Measurements from ENCODE around the gene KCNIP3. TPM values are rescaled to one million over a fixed set of nuclear protein-coding genes. Genes with fewer than 3 reads are reported as not detected.
"Not testable (repeated sequence)": the region's sequence is repeated elsewhere in the genome, so short reads cannot be mapped to it uniquely, and the experiment has no call there.

The KCNIP3 gene
- total and polyA plus RNA-seq, 2 donors (not counting 1 experiment from before 2014, with no cell fraction given): not detected

- Histone ChIP-seq H3K9me3 (ENCODE audit: control extremely low read depth in 1 of 3, control insufficient read depth in 2 of 3, insufficient read depth in 1 of 3, low read length in 2 of 3) (no peaks in the 10 kb centered on the region), H3K36me3 (replicated peaks in 1 of 2; ENCODE audit: control extremely low read depth in 1 of 2, control insufficient read depth in 1 of 2, extremely low read depth in 1 of 2, insufficient read depth in 2 of 2, low read length in 1 of 2) (no peaks in the 10 kb centered on the region), H3K9ac (ENCODE audit: low read length) (no peak overlapping the region), H3K27me3 (replicated peaks in 1 of 4; ENCODE audit: control extremely low read depth in 1 of 4, control insufficient read depth in 3 of 4, insufficient read depth in 4 of 4, low read length in 3 of 4) (no peaks in the 10 kb centered on the region), H3K79me2 (ENCODE audit: control insufficient read depth, insufficient read depth, low read length) (no peaks in the 10 kb centered on the region), H3K27ac (ENCODE audit: low read length in 2 of 2) (no peak overlapping the region), H3K4me3 (ENCODE audit: control extremely low read depth in 1 of 5, extremely low read depth in 1 of 5, insufficient read depth in 1 of 5, low read depth in 2 of 5, low read length in 4 of 5) (no peak overlapping the region), H2AFZ (ENCODE audit: insufficient read depth, low read depth, low read length, poor library complexity, severe bottlenecking) (no peak overlapping the region), H3K4me1 (ENCODE audit: control insufficient read depth in 2 of 2, insufficient read depth in 2 of 2, low read length in 2 of 2) (no peaks in the 10 kb centered on the region), H4K20me1 (ENCODE audit: control insufficient read depth, insufficient read depth, low read length, poor library complexity, severe bottlenecking) (no peaks in the 10 kb centered on the region), H3K4me2 (replicated peaks; ENCODE audit: low read depth, low read length, poor library complexity, severe bottlenecking) (no peak overlapping the region)
- Mint-ChIP-seq H3K4me3 (no peak overlapping the region), H3K27ac (no peak overlapping the region), H3K27me3 (peaks cover 3% of the 10 kb centered on the region), H3K4me1 (no peaks in the 10 kb centered on the region), H3K9me3 (ENCODE audit: insufficient read depth) (no peaks in the 10 kb centered on the region)
- ATAC-seq (ENCODE audit: low read depth): no peak
- WGBS (ENCODE audit: insufficient coverage): 91% methylated on average over 7 of the region's 10 CpGs
- CTCF ChIA-PET: no interaction called here
- no peak for TF ChIP-seq EZH2 (IDR thresholded peaks at IDR 0.05; ENCODE audit: borderline replicate concordance, insufficient read depth, low read depth, low read length, poor library complexity, severe bottlenecking)
- TF ChIP-seq, protein P1, sequence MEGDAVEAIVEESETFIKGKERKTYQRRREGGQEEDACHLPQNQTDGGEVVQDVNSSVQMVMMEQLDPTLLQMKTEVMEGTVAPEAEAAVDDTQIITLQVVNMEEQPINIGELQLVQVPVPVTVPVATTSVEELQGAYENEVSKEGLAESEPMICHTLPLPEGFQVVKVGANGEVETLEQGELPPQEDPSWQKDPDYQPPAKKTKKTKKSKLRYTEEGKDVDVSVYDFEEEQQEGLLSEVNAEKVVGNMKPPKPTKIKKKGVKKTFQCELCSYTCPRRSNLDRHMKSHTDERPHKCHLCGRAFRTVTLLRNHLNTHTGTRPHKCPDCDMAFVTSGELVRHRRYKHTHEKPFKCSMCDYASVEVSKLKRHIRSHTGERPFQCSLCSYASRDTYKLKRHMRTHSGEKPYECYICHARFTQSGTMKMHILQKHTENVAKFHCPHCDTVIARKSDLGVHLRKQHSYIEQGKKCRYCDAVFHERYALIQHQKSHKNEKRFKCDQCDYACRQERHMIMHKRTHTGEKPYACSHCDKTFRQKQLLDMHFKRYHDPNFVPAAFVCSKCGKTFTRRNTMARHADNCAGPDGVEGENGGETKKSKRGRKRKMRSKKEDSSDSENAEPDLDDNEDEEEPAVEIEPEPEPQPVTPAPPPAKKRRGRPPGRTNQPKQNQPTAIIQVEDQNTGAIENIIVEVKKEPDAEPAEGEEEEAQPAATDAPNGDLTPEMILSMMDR (IDR thresholded peaks at IDR 0.05): no peak
- no peak for DNase-seq
- POLR2A ChIA-PET: interaction anchor here (0.6 kb wide), 1 partner anchor 88 kb away, joined by 3 read pairs; no protein-coding TSS in a partner anchor
- intact Hi-C loops (cut with micrococcal nuclease): no loop called here
Measured at GRCh38 chr2:95269036-95269680, 28.0 kb upstream of the KCNIP3 start.

DNA sequence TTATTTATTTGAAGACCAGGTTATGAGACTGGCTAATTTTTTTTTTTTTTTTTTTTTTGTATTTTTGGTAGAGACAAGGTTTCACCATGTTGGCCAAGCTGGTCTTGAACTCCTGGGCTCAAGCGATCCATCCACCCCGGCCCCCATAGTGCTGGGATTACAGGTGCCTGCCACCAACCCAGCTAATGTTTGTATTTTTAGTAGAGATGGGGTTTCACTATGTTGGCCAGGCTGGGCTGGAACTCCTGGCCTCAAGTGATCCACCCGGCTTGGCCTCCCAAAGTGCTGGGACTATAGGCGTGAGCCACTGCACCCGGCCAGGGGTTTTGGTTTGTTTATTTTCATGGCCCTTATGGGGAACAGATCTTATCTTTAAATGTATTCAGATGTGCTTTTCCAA, 27.4 kb upstream of the KCNIP3 start:
- WGBS (ENCODE audit: insufficient coverage): 93% methylated on average over 3 of the region's 5 CpGs
- CTCF ChIA-PET: not testable (repeated sequence)

More for the DNA sequence above, 27.4 kb upstream of the KCNIP3 start:
- H3K4me3 ChIP-seq (ENCODE audit: control extremely low read depth in 1 of 5, extremely low read depth in 1 of 5, insufficient read depth in 1 of 5, low read depth in 2 of 5, low read length in 4 of 5); DNase-seq; intact Hi-C loops (cut with micrococcal nuclease); H3K4me2 ChIP-seq (replicated peaks; ENCODE audit: low read depth, low read length, poor library complexity, severe bottlenecking); H2AFZ ChIP-seq (ENCODE audit: insufficient read depth, low read depth, low read length, poor library complexity, severe bottlenecking); H3K4me3 Mint-ChIP-seq; ATAC-seq (ENCODE audit: low read depth); H3K9me3 ChIP-seq (ENCODE audit: control extremely low read depth in 1 of 3, control insufficient read depth in 2 of 3, insufficient read depth in 1 of 3, low read length in 2 of 3); H3K9ac ChIP-seq (ENCODE audit: low read length); H3K79me2 ChIP-seq (ENCODE audit: control insufficient read depth, insufficient read depth, low read length); H4K20me1 ChIP-seq (ENCODE audit: control insufficient read depth, insufficient read depth, low read length, poor library complexity, severe bottlenecking); H3K27me3 Mint-ChIP-seq; H3K27ac Mint-ChIP-seq; H3K27me3 ChIP-seq (replicated peaks in 1 of 4; ENCODE audit: control extremely low read depth in 1 of 4, control insufficient read depth in 3 of 4, insufficient read depth in 4 of 4, low read length in 3 of 4); H3K36me3 ChIP-seq (replicated peaks in 1 of 2; ENCODE audit: control extremely low read depth in 1 of 2, control insufficient read depth in 1 of 2, extremely low read depth in 1 of 2, insufficient read depth in 2 of 2, low read length in 1 of 2); H3K4me1 Mint-ChIP-seq; H3K27ac ChIP-seq (ENCODE audit: low read length in 2 of 2); H3K9me3 Mint-ChIP-seq (ENCODE audit: insufficient read depth); H3K4me1 ChIP-seq (ENCODE audit: control insufficient read depth in 2 of 2, insufficient read depth in 2 of 2, low read length in 2 of 2): not testable (repeated sequence)
- POLR2A ChIA-PET: interaction anchor here (0.6 kb wide), 1 partner anchor 88 kb away, joined by 3 read pairs; no protein-coding TSS in a partner anchor

Measured in B cell (primary cell).